Tibial nerve (tissue), 3 donors: ENCODE results near the gene WWTR1.

Experiments
- CTCF ChIP-seq, 5 experiments: fragments of 200-600 bp in 3 of 5; fragments of 450-650 bp in 2 of 5; sonication (generic) in 3 of 5; IDR thresholded peaks; one replicate each; pipeline ENCODE4 v1.5.1; 2016 to 2019; ENCODE audit warnings: antibody characterized with exemption in 5 of 5, mild to moderate bottlenecking in 3 of 5, moderate library complexity in 2 of 5
- POLR2A ChIP-seq, 2 donors: fragments of 450-650 bp; IDR thresholded peaks; one replicate each; pipeline ENCODE4 v1.6.1; 2017; ENCODE audit warnings: antibody characterized with exemption in 2 of 2, mild to moderate bottlenecking in 2 of 2, moderate library complexity in 2 of 2

DNA sequence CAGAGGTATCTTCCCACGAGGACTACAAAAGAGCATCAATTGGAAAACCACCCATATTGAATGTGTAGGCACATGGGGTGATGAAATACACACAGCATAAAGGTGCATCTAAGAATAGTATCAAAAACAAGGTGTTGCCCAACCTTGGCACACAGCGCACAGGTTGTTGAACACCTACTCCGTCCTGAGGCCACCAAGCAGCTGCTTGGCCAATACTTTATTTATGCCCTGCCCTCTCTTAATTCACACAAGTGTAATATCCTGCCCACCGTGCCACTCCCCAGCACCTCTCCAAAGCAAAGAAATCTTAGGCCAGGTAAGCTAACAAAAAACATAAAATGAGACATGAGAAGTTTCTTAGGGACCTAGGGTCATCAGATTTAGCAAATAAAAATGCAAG, 31.2 kb downstream of the WWTR1 start:
- TF ChIP-seq CTCF (IDR thresholded peaks at IDR 0.05) (no peak), POLR2A (IDR thresholded peaks at IDR 0.05) (no peak)
